T-helper 1 cell treated with Interleukin-12 subunit alpha and Interleukin-12 subunit beta and Interleukin-4 antibody, amounts not matched to agents 30 ng/mL and 1 ng/mL, for 36 hours (primary cell): ENCODE data around the gene PRSS21. TPM values are rescaled to one million over a fixed set of nuclear protein-coding genes. Genes with fewer than 3 reads are reported as not detected.

Experiments used
- intact Hi-C: fragments of 100-400 bp; cut with micrococcal nuclease; formaldehyde crosslinking; loops from one replicate; pipeline ENCODE4 v1.15.1; 2024
- total RNA-seq: library from RNA; stranded (reverse); gene quantifications from 2 replicates; pipeline ENCODE4 v1.2.3, GENCODE V29; 2022

Gene PRSS21
- total RNA-seq, 1 donor from 2014 or later = 6.5 TPM

- intact Hi-C loops = no loop called here
Measured at GRCh38 chr16:2859686-2860265, 42.7 kb downstream of the PRSS21 start.

- intact Hi-C loops = no loop called here
Measured at GRCh38 chr16:2860826-2861567, 44.0 kb downstream of the PRSS21 start.

- intact Hi-C loops = no loop called here
Measured at GRCh38 chr16:2865651-2866050, 48.6 kb downstream of the PRSS21 start.

- intact Hi-C loops = no loop called here
Measured at GRCh38 chr16:2866431-2866830, 49.4 kb downstream of the PRSS21 start.

- intact Hi-C loops = no loop called here
Measured at GRCh38 chr16:2867661-2867986, 50.6 kb downstream of the PRSS21 start.

- intact Hi-C loops = loop anchor here (1.0 kb wide), 8 partner anchors 14 to 336 kb away; partner anchors contain the start of genes ELOB, KCTD5, PRSS21 and SRRM2
Measured at GRCh38 chr16:2867987-2868789, 51.2 kb downstream of the PRSS21 start.

Other genes starting within 250 kb of the PRSS21 start
- gene KCTD5, start 134.7 kb upstream of the PRSS21 start, total RNA-seq = 41.8 and 42.7 TPM in 2 replicates
- gene PRSS27, start 97.0 kb upstream of the PRSS21 start, total RNA-seq = 0.88 and 1.4 TPM in 2 replicates
- gene SRRM2, start 64.6 kb upstream of the PRSS21 start, total RNA-seq = 547 and 552 TPM in 2 replicates
- 263 and 264 TPM in 2 replicates for gene ELOB, start 40.0 kb upstream of the PRSS21 start, total RNA-seq
- not detected in 2 replicates for gene PRSS33, start 29.7 kb upstream of the PRSS21 start, total RNA-seq
- not detected in 2 replicates for gene PRSS41, start 18.8 kb upstream of the PRSS21 start, total RNA-seq
- gene ZG16B, start 13.1 kb downstream of the PRSS21 start, total RNA-seq = 23.2 and 24.3 TPM in 2 replicates
- not detected in 2 replicates for gene PRSS22, start 40.9 kb downstream of the PRSS21 start, total RNA-seq
- 21.1 and 24.2 TPM in 2 replicates for gene FLYWCH2, start 66.0 kb downstream of the PRSS21 start, total RNA-seq
- gene FLYWCH1, start 94.7 kb downstream of the PRSS21 start, total RNA-seq = 74.3 and 83.1 TPM in 2 replicates
- gene KREMEN2, start 147.0 kb downstream of the PRSS21 start, total RNA-seq = not detected in 2 replicates
- 31.9 and 32.3 TPM in 2 replicates for gene PAQR4, start 152.1 kb downstream of the PRSS21 start, total RNA-seq
- 91.5 and 92.0 TPM in 2 replicates for gene PKMYT1, start 163.2 kb downstream of the PRSS21 start, total RNA-seq
- 0.10 TPM in 1 of 2 replicates, not detected in the other for gene CLDN9, start 195.7 kb downstream of the PRSS21 start, total RNA-seq
- not detected in 2 replicates for gene CLDN6, start 200.9 kb downstream of the PRSS21 start, total RNA-seq
- gene TNFRSF12A, start 203.1 kb downstream of the PRSS21 start, total RNA-seq = 4.2 and 5.1 TPM in 2 replicates
- 27.9 and 28.1 TPM in 2 replicates for gene HCFC1R1, start 206.7 kb downstream of the PRSS21 start, total RNA-seq
- gene THOC6, start 206.8 kb downstream of the PRSS21 start, total RNA-seq = 45.2 and 46.6 TPM in 2 replicates
- gene BICDL2, start 219.7 kb downstream of the PRSS21 start, total RNA-seq = 0.51 and 0.61 TPM in 2 replicates
- gene MMP25, start 229.3 kb downstream of the PRSS21 start, total RNA-seq = 93.6 and 93.9 TPM in 2 replicates
- gene IL32, start 248.4 kb downstream of the PRSS21 start, total RNA-seq = 4,509 and 4,510 TPM in 2 replicates